Measurements from ENCODE around the gene ZNF536. TPM values are rescaled to one million over a fixed set of nuclear protein-coding genes. Genes with fewer than 3 reads are reported as not detected.

Gene ZNF536
- total RNA-seq, 1 experiment from 2014 or later = 0.35 TPM

DNA sequence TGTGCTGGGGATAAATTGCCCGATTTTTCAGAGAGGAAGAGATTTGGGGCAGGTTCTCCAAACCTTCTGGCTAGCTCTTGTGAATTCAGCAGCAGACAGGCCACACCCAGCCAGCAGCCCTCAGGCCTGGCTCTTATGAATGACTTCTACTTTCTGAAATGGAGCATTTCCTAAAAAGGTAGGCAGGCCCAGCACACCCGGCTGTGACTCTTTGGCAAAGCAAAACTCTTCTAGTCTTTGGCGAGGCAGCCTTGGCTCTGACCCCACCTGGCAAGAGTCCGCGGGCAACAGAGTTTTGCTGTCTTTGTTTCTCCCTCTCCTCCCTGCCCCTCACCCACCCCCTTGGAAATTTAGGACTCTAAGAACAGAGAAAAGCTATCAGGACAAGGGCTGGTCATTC, 221.2 kb downstream of the ZNF536 start (continued):
- TF ChIP-seq, protein P1, sequence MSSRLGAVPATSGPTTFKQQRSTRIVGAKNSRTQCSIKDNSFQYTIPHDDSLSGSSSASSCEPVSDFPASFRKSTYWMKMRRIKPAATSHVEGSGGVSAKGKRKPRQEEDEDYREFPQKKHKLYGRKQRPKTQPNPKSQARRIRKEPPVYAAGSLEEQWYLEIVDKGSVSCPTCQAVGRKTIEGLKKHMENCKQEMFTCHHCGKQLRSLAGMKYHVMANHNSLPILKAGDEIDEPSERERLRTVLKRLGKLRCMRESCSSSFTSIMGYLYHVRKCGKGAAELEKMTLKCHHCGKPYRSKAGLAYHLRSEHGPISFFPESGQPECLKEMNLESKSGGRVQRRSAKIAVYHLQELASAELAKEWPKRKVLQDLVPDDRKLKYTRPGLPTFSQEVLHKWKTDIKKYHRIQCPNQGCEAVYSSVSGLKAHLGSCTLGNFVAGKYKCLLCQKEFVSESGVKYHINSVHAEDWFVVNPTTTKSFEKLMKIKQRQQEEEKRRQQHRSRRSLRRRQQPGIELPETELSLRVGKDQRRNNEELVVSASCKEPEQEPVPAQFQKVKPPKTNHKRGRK (CRISPR knock-in tag; IDR thresholded peaks at IDR 0.05; ENCODE audit: borderline replicate concordance) = no peak
- TF ChIP-seq JUN (CRISPR knock-in tag; IDR thresholded peaks at IDR 0.05) = no peak
- TF ChIP-seq, protein P2, sequence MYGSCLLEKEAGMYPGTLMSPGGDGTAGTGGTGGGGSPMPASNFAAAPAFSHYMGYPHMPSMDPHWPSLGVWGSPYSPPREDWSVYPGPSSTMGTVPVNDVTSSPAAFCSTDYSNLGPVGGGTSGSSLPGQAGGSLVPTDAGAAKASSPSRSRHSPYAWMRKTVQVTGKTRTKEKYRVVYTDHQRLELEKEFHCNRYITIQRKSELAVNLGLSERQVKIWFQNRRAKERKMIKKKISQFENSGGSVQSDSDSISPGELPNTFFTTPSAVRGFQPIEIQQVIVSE (CRISPR knock-in tag; IDR thresholded peaks at IDR 0.05; ENCODE audit: borderline replicate concordance) = no peak
- no peak for TF ChIP-seq MYBL2 (CRISPR knock-in tag; IDR thresholded peaks at IDR 0.05)
- TF ChIP-seq FOXP1 (CRISPR knock-in tag; IDR thresholded peaks at IDR 0.05; ENCODE audit: borderline replicate concordance) = no peak
- TF ChIP-seq FOXK1 (CRISPR knock-in tag; IDR thresholded peaks at IDR 0.05) = no peak
- no peak for TF ChIP-seq GRHL2 (CRISPR knock-in tag; IDR thresholded peaks at IDR 0.05; ENCODE audit: insufficient replicate concordance, severe bottlenecking)
- TF ChIP-seq, protein P3, sequence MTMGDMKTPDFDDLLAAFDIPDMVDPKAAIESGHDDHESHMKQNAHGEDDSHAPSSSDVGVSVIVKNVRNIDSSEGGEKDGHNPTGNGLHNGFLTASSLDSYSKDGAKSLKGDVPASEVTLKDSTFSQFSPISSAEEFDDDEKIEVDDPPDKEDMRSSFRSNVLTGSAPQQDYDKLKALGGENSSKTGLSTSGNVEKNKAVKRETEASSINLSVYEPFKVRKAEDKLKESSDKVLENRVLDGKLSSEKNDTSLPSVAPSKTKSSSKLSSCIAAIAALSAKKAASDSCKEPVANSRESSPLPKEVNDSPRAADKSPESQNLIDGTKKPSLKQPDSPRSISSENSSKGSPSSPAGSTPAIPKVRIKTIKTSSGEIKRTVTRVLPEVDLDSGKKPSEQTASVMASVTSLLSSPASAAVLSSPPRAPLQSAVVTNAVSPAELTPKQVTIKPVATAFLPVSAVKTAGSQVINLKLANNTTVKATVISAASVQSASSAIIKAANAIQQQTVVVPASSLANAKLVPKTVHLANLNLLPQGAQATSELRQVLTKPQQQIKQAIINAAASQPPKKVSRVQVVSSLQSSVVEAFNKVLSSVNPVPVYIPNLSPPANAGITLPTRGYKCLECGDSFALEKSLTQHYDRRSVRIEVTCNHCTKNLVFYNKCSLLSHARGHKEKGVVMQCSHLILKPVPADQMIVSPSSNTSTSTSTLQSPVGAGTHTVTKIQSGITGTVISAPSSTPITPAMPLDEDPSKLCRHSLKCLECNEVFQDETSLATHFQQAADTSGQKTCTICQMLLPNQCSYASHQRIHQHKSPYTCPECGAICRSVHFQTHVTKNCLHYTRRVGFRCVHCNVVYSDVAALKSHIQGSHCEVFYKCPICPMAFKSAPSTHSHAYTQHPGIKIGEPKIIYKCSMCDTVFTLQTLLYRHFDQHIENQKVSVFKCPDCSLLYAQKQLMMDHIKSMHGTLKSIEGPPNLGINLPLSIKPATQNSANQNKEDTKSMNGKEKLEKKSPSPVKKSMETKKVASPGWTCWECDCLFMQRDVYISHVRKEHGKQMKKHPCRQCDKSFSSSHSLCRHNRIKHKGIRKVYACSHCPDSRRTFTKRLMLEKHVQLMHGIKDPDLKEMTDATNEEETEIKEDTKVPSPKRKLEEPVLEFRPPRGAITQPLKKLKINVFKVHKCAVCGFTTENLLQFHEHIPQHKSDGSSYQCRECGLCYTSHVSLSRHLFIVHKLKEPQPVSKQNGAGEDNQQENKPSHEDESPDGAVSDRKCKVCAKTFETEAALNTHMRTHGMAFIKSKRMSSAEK (CRISPR knock-in tag; IDR thresholded peaks at IDR 0.05; ENCODE audit: borderline replicate concordance) = no peak

DNA sequence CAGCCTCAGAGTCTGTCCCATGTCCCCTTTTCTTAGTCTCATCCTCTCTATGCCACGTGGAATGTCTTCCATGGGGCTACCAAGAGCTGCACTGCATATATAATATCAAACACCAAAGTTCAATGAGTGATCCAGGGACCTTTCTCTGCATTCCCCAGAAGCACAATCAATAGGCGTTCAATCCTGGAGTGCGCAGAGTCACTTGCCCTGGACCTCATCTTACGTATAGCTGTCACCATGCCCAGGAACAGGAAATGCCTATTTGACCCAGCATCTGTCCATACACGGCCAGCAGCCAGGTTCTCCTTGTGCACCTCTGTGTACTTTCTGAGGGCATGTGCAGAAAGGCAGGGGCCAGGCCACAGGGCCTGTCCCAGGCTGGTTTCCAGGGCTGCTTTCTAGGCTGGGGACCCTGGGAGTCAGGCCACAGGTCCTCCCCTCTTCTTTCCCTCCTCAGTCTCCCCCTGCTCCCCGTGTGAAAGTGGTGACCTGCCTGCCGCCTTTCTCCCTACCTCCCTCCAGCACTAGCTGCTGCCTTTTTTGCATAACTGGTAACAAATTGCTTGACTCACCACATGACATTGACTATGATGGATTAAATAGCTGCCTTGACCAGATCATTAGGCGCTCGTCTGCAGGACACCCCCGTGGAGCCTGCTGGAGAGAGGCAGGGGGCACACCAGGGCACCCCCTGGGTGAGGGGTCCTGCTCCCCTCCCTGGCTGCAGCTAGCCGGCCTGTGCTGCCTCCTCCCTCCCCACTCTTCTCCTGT, 222.0 kb downstream of the ZNF536 start:
- CTCF ChIA-PET = no interaction called here
- no peak overlapping the region for H3K4me3 Mint-ChIP-seq
- no peaks in the 10 kb centered on the region; the same call in 1 of the 2 replicates for H3K27me3 Mint-ChIP-seq (ENCODE audit: low read depth)
- DNase-seq (ENCODE audit: low spot score) (no peak), ATAC-seq (no peak; the same call in 1 of the 2 replicates)
- POLR2A ChIA-PET = no interaction called here
- H3K36me3 Mint-ChIP-seq = no peaks in the 10 kb centered on the region
- H3K9me3 Mint-ChIP-seq = peaks cover 16% of the 10 kb centered on the region
- peaks cover 42% of the 10 kb centered on the region for H3K4me1 Mint-ChIP-seq
- no peak overlapping the region for H3K27ac Mint-ChIP-seq
- TF ChIP-seq, protein P4, sequence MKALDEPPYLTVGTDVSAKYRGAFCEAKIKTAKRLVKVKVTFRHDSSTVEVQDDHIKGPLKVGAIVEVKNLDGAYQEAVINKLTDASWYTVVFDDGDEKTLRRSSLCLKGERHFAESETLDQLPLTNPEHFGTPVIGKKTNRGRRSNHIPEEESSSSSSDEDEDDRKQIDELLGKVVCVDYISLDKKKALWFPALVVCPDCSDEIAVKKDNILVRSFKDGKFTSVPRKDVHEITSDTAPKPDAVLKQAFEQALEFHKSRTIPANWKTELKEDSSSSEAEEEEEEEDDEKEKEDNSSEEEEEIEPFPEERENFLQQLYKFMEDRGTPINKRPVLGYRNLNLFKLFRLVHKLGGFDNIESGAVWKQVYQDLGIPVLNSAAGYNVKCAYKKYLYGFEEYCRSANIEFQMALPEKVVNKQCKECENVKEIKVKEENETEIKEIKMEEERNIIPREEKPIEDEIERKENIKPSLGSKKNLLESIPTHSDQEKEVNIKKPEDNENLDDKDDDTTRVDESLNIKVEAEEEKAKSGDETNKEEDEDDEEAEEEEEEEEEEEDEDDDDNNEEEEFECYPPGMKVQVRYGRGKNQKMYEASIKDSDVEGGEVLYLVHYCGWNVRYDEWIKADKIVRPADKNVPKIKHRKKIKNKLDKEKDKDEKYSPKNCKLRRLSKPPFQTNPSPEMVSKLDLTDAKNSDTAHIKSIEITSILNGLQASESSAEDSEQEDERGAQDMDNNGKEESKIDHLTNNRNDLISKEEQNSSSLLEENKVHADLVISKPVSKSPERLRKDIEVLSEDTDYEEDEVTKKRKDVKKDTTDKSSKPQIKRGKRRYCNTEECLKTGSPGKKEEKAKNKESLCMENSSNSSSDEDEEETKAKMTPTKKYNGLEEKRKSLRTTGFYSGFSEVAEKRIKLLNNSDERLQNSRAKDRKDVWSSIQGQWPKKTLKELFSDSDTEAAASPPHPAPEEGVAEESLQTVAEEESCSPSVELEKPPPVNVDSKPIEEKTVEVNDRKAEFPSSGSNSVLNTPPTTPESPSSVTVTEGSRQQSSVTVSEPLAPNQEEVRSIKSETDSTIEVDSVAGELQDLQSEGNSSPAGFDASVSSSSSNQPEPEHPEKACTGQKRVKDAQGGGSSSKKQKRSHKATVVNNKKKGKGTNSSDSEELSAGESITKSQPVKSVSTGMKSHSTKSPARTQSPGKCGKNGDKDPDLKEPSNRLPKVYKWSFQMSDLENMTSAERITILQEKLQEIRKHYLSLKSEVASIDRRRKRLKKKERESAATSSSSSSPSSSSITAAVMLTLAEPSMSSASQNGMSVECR (CRISPR knock-in tag; IDR thresholded peaks at IDR 0.05; ENCODE audit: borderline replicate concordance) = no peak
- TF ChIP-seq, protein P5, sequence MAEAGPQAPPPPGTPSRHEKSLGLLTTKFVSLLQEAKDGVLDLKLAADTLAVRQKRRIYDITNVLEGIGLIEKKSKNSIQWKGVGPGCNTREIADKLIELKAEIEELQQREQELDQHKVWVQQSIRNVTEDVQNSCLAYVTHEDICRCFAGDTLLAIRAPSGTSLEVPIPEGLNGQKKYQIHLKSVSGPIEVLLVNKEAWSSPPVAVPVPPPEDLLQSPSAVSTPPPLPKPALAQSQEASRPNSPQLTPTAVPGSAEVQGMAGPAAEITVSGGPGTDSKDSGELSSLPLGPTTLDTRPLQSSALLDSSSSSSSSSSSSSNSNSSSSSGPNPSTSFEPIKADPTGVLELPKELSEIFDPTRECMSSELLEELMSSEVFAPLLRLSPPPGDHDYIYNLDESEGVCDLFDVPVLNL (CRISPR knock-in tag; IDR thresholded peaks at IDR 0.05; ENCODE audit: borderline replicate concordance, low read depth) = no peak
- TF ChIP-seq ETV6 (CRISPR knock-in tag; IDR thresholded peaks at IDR 0.05) (no peak), GRHL2 (CRISPR knock-in tag; IDR thresholded peaks at IDR 0.05; ENCODE audit: insufficient replicate concordance, severe bottlenecking) (no peak), CBFB (CRISPR knock-in tag; IDR thresholded peaks at IDR 0.05; ENCODE audit: low read depth) (no peak), SP1 (CRISPR knock-in tag; conservative IDR thresholded peaks at IDR 0.05) (no peak), CREM (CRISPR knock-in tag; IDR thresholded peaks at IDR 0.05) (no peak)
- TF ChIP-seq, protein P2 (CRISPR knock-in tag; IDR thresholded peaks at IDR 0.05; ENCODE audit: borderline replicate concordance) = no peak
- TF ChIP-seq, protein P1 (CRISPR knock-in tag; IDR thresholded peaks at IDR 0.05; ENCODE audit: borderline replicate concordance) = no peak
- TF ChIP-seq, protein P6, sequence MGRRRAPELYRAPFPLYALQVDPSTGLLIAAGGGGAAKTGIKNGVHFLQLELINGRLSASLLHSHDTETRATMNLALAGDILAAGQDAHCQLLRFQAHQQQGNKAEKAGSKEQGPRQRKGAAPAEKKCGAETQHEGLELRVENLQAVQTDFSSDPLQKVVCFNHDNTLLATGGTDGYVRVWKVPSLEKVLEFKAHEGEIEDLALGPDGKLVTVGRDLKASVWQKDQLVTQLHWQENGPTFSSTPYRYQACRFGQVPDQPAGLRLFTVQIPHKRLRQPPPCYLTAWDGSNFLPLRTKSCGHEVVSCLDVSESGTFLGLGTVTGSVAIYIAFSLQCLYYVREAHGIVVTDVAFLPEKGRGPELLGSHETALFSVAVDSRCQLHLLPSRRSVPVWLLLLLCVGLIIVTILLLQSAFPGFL (CRISPR knock-in tag; IDR thresholded peaks at IDR 0.05; ENCODE audit: borderline replicate concordance) = no peak
